ENCODE data around the gene PPIL4.

The PPIL4 gene

DNA sequence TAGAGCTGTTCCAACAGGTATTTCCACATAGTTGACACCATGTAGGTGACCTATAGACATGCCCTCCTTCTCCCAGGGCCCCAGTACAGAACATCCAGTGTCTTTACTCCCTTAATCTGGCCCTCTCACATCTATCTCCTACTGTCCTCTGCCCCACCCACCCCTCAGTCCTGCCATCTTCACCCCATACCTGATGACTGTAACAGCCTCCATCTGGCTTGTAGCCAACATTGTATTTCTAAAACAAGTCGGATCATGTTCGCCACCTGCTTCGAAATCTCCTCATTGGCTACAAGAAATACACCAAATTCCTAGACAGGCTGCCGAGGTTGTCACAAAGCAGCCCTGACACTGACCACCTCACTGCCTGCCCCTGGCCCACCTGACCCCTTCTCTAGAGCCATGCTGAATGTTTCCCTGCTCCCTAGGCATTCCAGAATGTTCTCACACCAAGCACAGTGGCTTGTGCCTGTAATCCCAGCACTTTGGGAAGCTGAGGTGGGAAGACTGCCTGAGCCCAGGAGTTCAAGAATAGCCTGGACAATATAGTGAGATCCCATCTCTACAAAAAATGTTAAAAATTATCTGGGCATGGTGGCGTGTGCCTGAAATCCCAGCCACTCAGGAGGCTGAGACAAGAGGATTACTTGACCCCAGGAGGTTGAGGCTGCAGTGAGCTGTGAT lies 67.1 kb downstream of the PPIL4 start:
- H3K56ac ChIP-seq (ENCODE audit: low read length) = no peak overlapping the region
- no peaks in the 10 kb centered on the region for H3K27me3 ChIP-seq (ENCODE audit: insufficient read depth, low read length, poor library complexity)
- no peak overlapping the region for H2AK5ac ChIP-seq (ENCODE audit: low read length)
- no peak overlapping the region for H3K4ac ChIP-seq (ENCODE audit: low read depth, low read length)
- no peak overlapping the region for H4K8ac ChIP-seq (ENCODE audit: low read depth, low read length)
- no peak overlapping the region for H3K27ac ChIP-seq (ENCODE audit: low read depth, low read length)
- WGBS (ENCODE audit: extremely low coverage, insufficient coverage, low lambda C conversion rate) = no CpG with 5 or more reads among the region's 5 CpGs
- no peaks in the 10 kb centered on the region for H3K79me1 ChIP-seq (ENCODE audit: low read length)
- no peaks in the 10 kb centered on the region for H3K4me1 ChIP-seq (ENCODE audit: control insufficient read depth, low read depth, low read length)
- no peak overlapping the region for H4K5ac ChIP-seq (ENCODE audit: low read length)
- no peaks in the 10 kb centered on the region for H3K36me3 ChIP-seq (ENCODE audit: control insufficient read depth, insufficient read depth, low read length)
- no peak overlapping the region for H3K9ac ChIP-seq (ENCODE audit: low read length)
- no peak overlapping the region for H3K4me3 ChIP-seq (ENCODE audit: low read length)
- H2BK15ac ChIP-seq (replicated peaks; ENCODE audit: low read depth) = no peak overlapping the region
- H2BK5ac ChIP-seq (ENCODE audit: low read length) = no peak overlapping the region
- H3K23ac ChIP-seq (ENCODE audit: low read length) = no peak overlapping the region
- no peak overlapping the region for H3K4me2 ChIP-seq (ENCODE audit: low read length)
- H3K18ac ChIP-seq (ENCODE audit: low read length) = no peak overlapping the region
- H2BK120ac ChIP-seq (ENCODE audit: low read depth, low read length) = no peak overlapping the region
- DNase-seq = no peak
- no peaks in the 10 kb centered on the region for H3K79me2 ChIP-seq (ENCODE audit: control insufficient read depth, insufficient read depth, low read length)

DNA sequence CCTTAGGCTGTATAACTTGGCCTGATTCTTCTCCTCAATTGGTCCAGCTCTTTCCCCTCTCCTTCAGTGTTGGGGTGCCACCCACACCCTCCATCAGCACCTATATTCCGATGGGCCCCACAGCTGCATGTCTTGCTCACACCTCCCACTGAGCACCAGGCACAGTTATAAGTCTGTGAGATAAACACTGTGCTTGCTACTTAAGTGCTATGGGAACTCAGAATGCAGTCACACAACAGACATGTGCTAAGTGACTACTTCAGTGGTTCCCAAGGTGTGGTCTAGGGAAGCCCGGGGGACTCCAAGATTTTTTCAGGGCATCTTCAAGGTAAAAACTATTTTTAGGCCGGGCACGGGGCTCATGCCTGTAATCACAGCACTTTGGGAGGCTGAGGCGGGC lies 68.3 kb downstream of the PPIL4 start:
- H2BK5ac ChIP-seq (ENCODE audit: low read length) = no peak overlapping the region
- H3K23ac ChIP-seq (ENCODE audit: low read length) = no peak overlapping the region
- H3K4me2 ChIP-seq (ENCODE audit: low read length) = no peak overlapping the region
- H2AK5ac ChIP-seq (ENCODE audit: low read length) = no peak overlapping the region
- no peak overlapping the region for H3K9ac ChIP-seq (ENCODE audit: low read length)
- DNase-seq = no peak
- no peak overlapping the region for H3K56ac ChIP-seq (ENCODE audit: low read length)
- no peak overlapping the region for H3K4me3 ChIP-seq (ENCODE audit: low read length)
- H3K18ac ChIP-seq (ENCODE audit: low read length) = no peak overlapping the region
- WGBS (ENCODE audit: extremely low coverage, insufficient coverage, low lambda C conversion rate) = no CpG with 5 or more reads among the region's 5 CpGs
- no peak overlapping the region for H2BK15ac ChIP-seq (replicated peaks; ENCODE audit: low read depth)
- no peaks in the 10 kb centered on the region for H3K27me3 ChIP-seq (ENCODE audit: insufficient read depth, low read length, poor library complexity)
- no peaks in the 10 kb centered on the region for H3K79me1 ChIP-seq (ENCODE audit: low read length)
- no peak overlapping the region for H4K8ac ChIP-seq (ENCODE audit: low read depth, low read length)
- H4K5ac ChIP-seq (ENCODE audit: low read length) = no peak overlapping the region
- no peak overlapping the region for H3K27ac ChIP-seq (ENCODE audit: low read depth, low read length)
- H3K4ac ChIP-seq (ENCODE audit: low read depth, low read length) = no peak overlapping the region
- H2BK120ac ChIP-seq (ENCODE audit: low read depth, low read length) = no peak overlapping the region
- H3K79me2 ChIP-seq (ENCODE audit: control insufficient read depth, insufficient read depth, low read length) = no peaks in the 10 kb centered on the region
- no peaks in the 10 kb centered on the region for H3K4me1 ChIP-seq (ENCODE audit: control insufficient read depth, low read depth, low read length)
- H3K36me3 ChIP-seq (ENCODE audit: control insufficient read depth, insufficient read depth, low read length) = no peaks in the 10 kb centered on the region

DNA sequence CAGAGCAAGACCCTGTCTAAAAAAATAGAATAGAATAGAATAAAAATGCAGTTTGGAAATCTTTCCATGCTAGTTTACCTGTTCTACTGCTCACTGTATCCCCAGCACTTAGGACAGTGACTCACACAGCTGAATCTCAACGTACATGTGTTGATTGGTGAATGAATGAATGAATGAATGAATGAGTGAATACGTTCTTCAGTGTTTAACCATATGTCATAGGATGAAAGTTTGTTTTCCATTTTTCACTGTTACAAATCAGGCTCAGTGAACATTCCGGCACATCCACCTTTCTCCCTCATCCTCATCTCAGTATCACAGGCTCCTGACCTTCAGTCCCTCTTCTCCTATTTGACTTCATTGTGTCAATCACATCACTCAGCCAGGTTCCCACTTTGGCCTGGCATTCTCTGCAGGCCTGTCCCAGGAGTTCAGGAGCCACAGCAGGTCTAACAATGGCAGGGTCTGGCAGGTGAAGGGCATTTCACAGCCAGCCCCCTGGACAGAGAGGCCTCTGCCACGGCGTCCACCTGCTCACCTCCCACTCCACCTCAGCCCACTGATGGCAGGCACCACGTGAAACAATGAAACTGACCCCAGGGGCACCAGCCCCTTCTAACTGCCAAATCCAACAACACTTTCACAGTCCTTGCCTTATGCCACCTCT lies 68.9 kb downstream of the PPIL4 start:
- H3K27ac ChIP-seq (ENCODE audit: low read depth, low read length) = no peak overlapping the region
- no peaks in the 10 kb centered on the region for H3K27me3 ChIP-seq (ENCODE audit: insufficient read depth, low read length, poor library complexity)
- H3K18ac ChIP-seq (ENCODE audit: low read length) = no peak overlapping the region
- H3K79me2 ChIP-seq (ENCODE audit: control insufficient read depth, insufficient read depth, low read length) = no peaks in the 10 kb centered on the region
- no peak overlapping the region for H3K4ac ChIP-seq (ENCODE audit: low read depth, low read length)
- no peaks in the 10 kb centered on the region for H3K36me3 ChIP-seq (ENCODE audit: control insufficient read depth, insufficient read depth, low read length)
- no peak overlapping the region for H2BK120ac ChIP-seq (ENCODE audit: low read depth, low read length)
- H2AK5ac ChIP-seq (ENCODE audit: low read length) = no peak overlapping the region
- WGBS (ENCODE audit: extremely low coverage, insufficient coverage, low lambda C conversion rate) = no CpG with 5 or more reads among the region's 6 CpGs
- no peak overlapping the region for H3K9ac ChIP-seq (ENCODE audit: low read length)
- no peak overlapping the region for H3K23ac ChIP-seq (ENCODE audit: low read length)
- H4K5ac ChIP-seq (ENCODE audit: low read length) = no peak overlapping the region
- no peaks in the 10 kb centered on the region for H3K4me1 ChIP-seq (ENCODE audit: control insufficient read depth, low read depth, low read length)
- H3K4me2 ChIP-seq (ENCODE audit: low read length) = no peak overlapping the region
- H2BK5ac ChIP-seq (ENCODE audit: low read length) = no peak overlapping the region
- no peak overlapping the region for H3K56ac ChIP-seq (ENCODE audit: low read length)
- H3K4me3 ChIP-seq (ENCODE audit: low read length) = no peak overlapping the region
- H2BK15ac ChIP-seq (replicated peaks; ENCODE audit: low read depth) = no peak overlapping the region
- DNase-seq = no peak
- no peak overlapping the region for H4K8ac ChIP-seq (ENCODE audit: low read depth, low read length)
- H3K79me1 ChIP-seq (ENCODE audit: low read length) = no peaks in the 10 kb centered on the region

DNA sequence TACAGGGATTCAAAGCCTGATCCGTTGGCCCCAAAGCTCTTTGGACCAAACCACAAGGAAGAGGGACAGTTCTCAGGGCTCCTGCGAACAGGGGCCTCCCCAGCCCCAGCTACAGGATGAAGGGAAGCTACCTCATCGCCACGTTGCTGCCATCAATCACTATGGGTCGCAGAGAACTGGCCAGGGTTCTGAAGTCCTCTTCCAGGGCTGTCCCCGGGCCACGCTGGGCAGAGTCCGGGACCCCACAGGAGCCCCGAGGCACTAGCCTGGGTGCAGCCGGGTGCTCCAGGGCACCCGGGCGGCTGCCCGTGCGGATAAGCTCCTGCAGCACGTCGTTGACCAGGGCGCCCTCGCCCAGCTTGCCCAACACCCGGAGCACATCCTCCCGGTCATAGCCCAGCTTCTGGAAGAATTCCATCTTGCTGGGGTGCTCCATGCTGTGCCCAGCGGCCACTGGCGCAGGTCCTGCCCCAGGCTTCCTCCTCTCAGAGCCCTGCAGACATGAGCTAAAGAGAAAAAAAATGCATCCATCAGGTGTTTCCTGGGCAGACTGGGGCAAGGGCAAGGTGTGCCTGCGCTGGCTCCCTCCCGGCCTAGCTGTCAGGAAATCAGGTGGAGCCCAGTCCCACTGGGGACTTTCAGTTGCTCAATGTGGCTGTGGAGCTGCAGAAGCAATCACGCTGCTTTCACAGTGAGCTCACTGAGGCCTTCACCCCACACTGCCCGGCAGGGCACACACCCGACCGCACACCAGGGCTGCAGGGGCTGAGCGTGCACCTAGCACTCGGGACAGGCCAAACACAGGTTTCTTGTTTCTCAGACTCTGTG lies 71.5 kb downstream of the PPIL4 start:
- H3K4ac ChIP-seq (ENCODE audit: low read depth, low read length) = no peak overlapping the region
- H3K36me3 ChIP-seq (ENCODE audit: control insufficient read depth, insufficient read depth, low read length) = no peaks in the 10 kb centered on the region
- WGBS (ENCODE audit: extremely low coverage, insufficient coverage, low lambda C conversion rate) = no CpG with 5 or more reads among the region's 30 CpGs
- H2BK120ac ChIP-seq (ENCODE audit: low read depth, low read length) = no peak overlapping the region
- H4K5ac ChIP-seq (ENCODE audit: low read length) = no peak overlapping the region
- H3K4me1 ChIP-seq (ENCODE audit: control insufficient read depth, low read depth, low read length) = no peaks in the 10 kb centered on the region
- H3K79me2 ChIP-seq (ENCODE audit: control insufficient read depth, insufficient read depth, low read length) = no peaks in the 10 kb centered on the region
- H3K27ac ChIP-seq (ENCODE audit: low read depth, low read length) = no peak overlapping the region
- H3K4me3 ChIP-seq (ENCODE audit: low read length) = no peak overlapping the region
- no peak overlapping the region for H2BK5ac ChIP-seq (ENCODE audit: low read length)
- DNase-seq = no peak
- H2AK5ac ChIP-seq (ENCODE audit: low read length) = no peak overlapping the region
- H3K27me3 ChIP-seq (ENCODE audit: insufficient read depth, low read length, poor library complexity) = no peaks in the 10 kb centered on the region
- no peak overlapping the region for H2BK15ac ChIP-seq (replicated peaks; ENCODE audit: low read depth)
- H3K23ac ChIP-seq (ENCODE audit: low read length) = no peak overlapping the region
- no peak overlapping the region for H3K18ac ChIP-seq (ENCODE audit: low read length)
- H3K56ac ChIP-seq (ENCODE audit: low read length) = no peak overlapping the region
- no peak overlapping the region for H3K9ac ChIP-seq (ENCODE audit: low read length)
- no peaks in the 10 kb centered on the region for H3K79me1 ChIP-seq (ENCODE audit: low read length)
- H4K8ac ChIP-seq (ENCODE audit: low read depth, low read length) = no peak overlapping the region
- no peak overlapping the region for H3K4me2 ChIP-seq (ENCODE audit: low read length)

DNA sequence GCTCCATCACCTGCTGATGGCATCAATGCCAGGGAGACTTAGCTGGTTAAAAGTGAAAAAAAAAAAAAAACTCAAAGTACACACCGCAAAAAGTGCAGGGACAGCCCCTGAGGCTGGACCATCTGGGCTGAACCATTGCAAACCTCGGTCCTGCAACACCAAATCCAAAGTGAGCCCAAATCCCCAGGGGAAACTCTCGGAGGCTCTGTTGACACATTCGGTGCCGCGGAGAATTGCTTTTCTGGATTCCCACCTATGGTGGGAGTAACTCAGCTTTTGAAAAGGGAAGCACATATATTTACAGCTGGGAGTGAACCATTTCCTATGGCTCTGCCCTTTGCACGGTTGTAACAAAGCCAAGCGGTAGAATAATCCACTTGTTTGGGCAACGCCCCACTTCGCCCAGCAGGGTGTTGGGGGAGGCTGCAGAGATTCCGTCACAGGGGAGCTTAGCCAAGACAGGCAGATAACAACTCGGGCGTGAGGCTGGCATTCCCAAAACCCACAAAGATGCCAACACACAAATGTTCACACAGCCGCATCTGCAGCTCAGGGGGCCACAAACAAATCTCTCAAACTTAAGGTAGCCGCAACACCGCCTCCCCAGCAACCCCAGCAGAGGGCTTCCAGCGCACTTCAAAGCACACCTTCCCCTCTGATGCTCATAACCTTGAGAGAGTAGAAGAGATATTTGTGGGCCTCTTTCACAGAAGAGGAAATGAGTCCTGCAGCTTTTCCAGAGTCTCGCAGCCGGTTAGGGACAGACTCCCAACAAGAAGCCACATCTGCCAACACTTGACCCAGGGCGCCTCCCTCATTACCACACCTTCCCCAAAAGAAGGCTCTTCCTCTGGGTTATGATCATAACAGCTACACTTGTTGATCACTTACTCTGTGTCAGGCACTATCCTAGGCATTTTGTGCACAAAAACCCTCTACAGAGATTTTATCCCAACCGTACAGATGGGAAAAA lies 72.5 kb downstream of the PPIL4 start:
- H3K56ac ChIP-seq (ENCODE audit: low read length) = no peak overlapping the region
- no peak overlapping the region for H3K9ac ChIP-seq (ENCODE audit: low read length)
- H3K4ac ChIP-seq (ENCODE audit: low read depth, low read length) = no peak overlapping the region
- no peak overlapping the region for H4K8ac ChIP-seq (ENCODE audit: low read depth, low read length)
- H3K4me2 ChIP-seq (ENCODE audit: low read length) = no peak overlapping the region
- no peak overlapping the region for H3K4me3 ChIP-seq (ENCODE audit: low read length)
- H2BK120ac ChIP-seq (ENCODE audit: low read depth, low read length) = no peak overlapping the region
- WGBS (ENCODE audit: extremely low coverage, insufficient coverage, low lambda C conversion rate) = no CpG with 5 or more reads among the region's 21 CpGs
- no peak for DNase-seq
- H4K5ac ChIP-seq (ENCODE audit: low read length) = no peak overlapping the region
- H2BK5ac ChIP-seq (ENCODE audit: low read length) = no peak overlapping the region
- H3K27ac ChIP-seq (ENCODE audit: low read depth, low read length) = no peak overlapping the region
- no peaks in the 10 kb centered on the region for H3K36me3 ChIP-seq (ENCODE audit: control insufficient read depth, insufficient read depth, low read length)
- no peak overlapping the region for H3K23ac ChIP-seq (ENCODE audit: low read length)
- no peak overlapping the region for H3K18ac ChIP-seq (ENCODE audit: low read length)
- no peaks in the 10 kb centered on the region for H3K79me1 ChIP-seq (ENCODE audit: low read length)
- no peak overlapping the region for H2AK5ac ChIP-seq (ENCODE audit: low read length)
- no peaks in the 10 kb centered on the region for H3K27me3 ChIP-seq (ENCODE audit: insufficient read depth, low read length, poor library complexity)
- H3K79me2 ChIP-seq (ENCODE audit: control insufficient read depth, insufficient read depth, low read length) = no peaks in the 10 kb centered on the region
- no peak overlapping the region for H2BK15ac ChIP-seq (replicated peaks; ENCODE audit: low read depth)
- H3K4me1 ChIP-seq (ENCODE audit: control insufficient read depth, low read depth, low read length) = no peaks in the 10 kb centered on the region
